Osteocyte (in vitro differentiated cells): ENCODE measurements around the gene CDK10. TPM values are rescaled to one million over a fixed set of nuclear protein-coding genes. Genes with fewer than 3 reads are reported as not detected.

ENCODE experiments used
- DNase-seq: peaks from one replicate; pipeline ENCODE4 v3.0.0; 2021; ENCODE audit warnings: mixed read lengths; ENCODE audit not compliant: unreplicated experiment; ENCODE audit errors: extremely low spot score
- H3K27ac Mint-ChIP-seq: one replicate; pipeline ENCODE4 v1.8.0; 2021; ENCODE audit warnings: mild to moderate bottlenecking, mixed read lengths; ENCODE audit not compliant: unreplicated experiment
- H3K27me3 Mint-ChIP-seq: one replicate; pipeline ENCODE4 v1.8.0; 2021; ENCODE audit warnings: mixed read lengths; ENCODE audit not compliant: unreplicated experiment
- H3K36me3 Mint-ChIP-seq: one replicate; pipeline ENCODE4 v1.8.0; 2021; ENCODE audit warnings: mixed read lengths; ENCODE audit not compliant: unreplicated experiment
- H3K4me1 Mint-ChIP-seq: one replicate; pipeline ENCODE4 v1.8.0; 2021; ENCODE audit warnings: mixed read lengths; ENCODE audit not compliant: unreplicated experiment
- H3K4me3 Mint-ChIP-seq: one replicate; pipeline ENCODE4 v1.8.0; 2021; ENCODE audit warnings: mild to moderate bottlenecking, moderate library complexity, mixed read lengths; ENCODE audit not compliant: unreplicated experiment
- H3K9me3 Mint-ChIP-seq: one replicate; pipeline ENCODE4 v1.8.0; 2021; ENCODE audit warnings: mixed read lengths; ENCODE audit not compliant: unreplicated experiment
- total RNA-seq: library from RNA; stranded (reverse); gene quantifications from 2 replicates; pipeline ENCODE4 v1.2.1, GENCODE V29; 2021
- TF ChIP-seq, protein P1 (sequence below): fragments of 200-600 bp; sonication (generic); IDR thresholded peaks from 2 replicates; pipeline ENCODE4 v1.5.0; 2021; ENCODE audit warnings: antibody characterized with exemption, mild to moderate bottlenecking, moderate library complexity

Gene CDK10
- total RNA-seq, 1 donor from 2014 or later, result 91.5 TPM

DNA sequence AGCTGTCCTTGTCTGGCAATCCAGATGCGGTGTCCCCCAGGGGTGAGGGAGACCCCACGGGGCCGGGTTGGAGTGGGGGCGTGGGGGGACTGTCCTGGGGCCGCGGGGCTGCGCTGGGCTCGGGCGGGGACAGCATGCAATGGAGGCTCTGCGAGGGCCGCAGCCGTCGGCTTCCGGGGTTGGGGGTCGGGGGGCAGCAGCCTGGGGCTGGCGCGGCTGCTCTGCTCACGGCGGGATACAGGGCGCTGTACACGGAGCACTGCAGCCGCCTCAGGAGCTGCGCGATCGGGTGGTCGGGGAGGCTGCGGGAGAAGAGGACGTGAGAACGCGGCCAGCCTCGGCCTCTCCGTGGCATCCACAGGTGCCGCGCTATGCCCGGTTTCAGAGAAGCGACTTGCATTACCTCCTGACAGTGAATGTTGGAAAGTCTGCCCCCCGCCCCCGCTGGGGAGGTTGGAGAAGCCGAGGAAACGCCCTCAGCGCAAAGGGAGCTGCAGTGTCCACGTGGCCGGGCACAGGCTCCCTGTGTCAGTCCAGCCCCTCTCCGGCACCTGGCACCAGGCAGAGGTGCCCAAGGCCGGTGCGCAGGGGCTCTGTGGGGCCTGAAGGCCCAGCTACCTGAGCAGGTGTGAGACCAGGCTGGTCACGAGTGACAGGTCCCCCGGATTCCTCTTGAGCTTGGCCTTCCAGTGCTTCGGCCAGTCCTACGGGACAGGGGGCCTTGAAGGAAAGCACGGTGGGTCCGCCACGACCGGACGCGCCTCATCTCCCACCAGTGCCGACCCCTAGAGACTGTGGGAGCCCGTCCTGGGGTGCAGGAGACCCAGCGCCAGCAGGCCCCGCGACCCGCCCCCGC lies 24.4 kb downstream of the CDK10 start:
- TF ChIP-seq, protein P1, sequence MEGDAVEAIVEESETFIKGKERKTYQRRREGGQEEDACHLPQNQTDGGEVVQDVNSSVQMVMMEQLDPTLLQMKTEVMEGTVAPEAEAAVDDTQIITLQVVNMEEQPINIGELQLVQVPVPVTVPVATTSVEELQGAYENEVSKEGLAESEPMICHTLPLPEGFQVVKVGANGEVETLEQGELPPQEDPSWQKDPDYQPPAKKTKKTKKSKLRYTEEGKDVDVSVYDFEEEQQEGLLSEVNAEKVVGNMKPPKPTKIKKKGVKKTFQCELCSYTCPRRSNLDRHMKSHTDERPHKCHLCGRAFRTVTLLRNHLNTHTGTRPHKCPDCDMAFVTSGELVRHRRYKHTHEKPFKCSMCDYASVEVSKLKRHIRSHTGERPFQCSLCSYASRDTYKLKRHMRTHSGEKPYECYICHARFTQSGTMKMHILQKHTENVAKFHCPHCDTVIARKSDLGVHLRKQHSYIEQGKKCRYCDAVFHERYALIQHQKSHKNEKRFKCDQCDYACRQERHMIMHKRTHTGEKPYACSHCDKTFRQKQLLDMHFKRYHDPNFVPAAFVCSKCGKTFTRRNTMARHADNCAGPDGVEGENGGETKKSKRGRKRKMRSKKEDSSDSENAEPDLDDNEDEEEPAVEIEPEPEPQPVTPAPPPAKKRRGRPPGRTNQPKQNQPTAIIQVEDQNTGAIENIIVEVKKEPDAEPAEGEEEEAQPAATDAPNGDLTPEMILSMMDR, result no peak

DNA sequence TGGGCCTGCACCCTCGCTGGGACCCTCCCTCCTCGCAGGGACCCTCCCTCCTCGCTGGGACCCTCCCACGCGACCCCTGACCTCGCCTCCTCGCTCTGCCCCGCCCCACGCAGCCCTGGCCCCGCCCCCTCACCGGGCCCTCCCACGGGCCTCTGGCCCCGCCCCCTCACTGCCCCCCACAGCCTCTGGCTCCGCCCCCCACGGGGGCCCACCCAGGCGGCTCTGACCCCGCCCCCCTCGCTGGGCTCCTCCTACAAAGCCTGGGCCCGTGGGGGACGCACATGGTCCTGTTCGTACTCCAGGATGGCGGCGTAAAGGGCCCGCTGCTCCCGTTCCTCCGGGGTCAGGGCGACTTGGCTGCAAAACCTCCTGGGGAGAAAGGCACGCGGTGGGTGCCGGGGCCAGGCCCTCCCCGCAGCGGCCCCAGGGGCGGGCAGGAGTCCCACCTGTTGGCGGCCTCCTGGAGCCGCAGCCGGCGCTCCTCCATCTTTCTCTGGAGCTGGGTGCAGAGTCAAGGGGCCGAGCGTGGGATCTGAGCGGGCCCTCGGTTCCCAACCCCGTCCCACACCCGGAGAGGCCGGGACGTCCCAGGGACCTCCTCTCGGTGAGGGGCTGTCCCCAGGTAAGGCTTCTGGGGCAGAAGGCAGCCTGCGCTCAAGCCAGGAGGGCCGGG lies 25.2 kb downstream of the CDK10 start:
- Mint-ChIP-seq H3K27me3 (no peaks in the 10 kb centered on the region), H3K9me3 (no peaks in the 10 kb centered on the region), H3K4me3 (no peak overlapping the region), H3K36me3 (peaks cover 3% of the 10 kb centered on the region), H3K27ac (no peak overlapping the region), H3K4me1 (no peaks in the 10 kb centered on the region)
- DNase-seq, result no peak
- TF ChIP-seq, protein P1, result no peak

More for the DNA sequence above, 24.4 kb downstream of the CDK10 start:
- Mint-ChIP-seq H3K9me3 (no peaks in the 10 kb centered on the region), H3K27ac (no peak overlapping the region), H3K4me1 (peaks cover 2% of the 10 kb centered on the region), H3K4me3 (no peak overlapping the region), H3K27me3 (no peaks in the 10 kb centered on the region), H3K36me3 (peaks cover 3% of the 10 kb centered on the region)
- DNase-seq, result no peak

- Mint-ChIP-seq H3K27ac (no peak overlapping the region), H3K36me3 (peaks cover 3% of the 10 kb centered on the region), H3K9me3 (no peaks in the 10 kb centered on the region), H3K4me3 (no peak overlapping the region), H3K27me3 (no peaks in the 10 kb centered on the region), H3K4me1 (no peaks in the 10 kb centered on the region)
- DNase-seq, result no peak
- TF ChIP-seq, protein P1, result no peak
Measured at GRCh38 chr16:89712274-89712781, 25.8 kb downstream of the CDK10 start.

DNA sequence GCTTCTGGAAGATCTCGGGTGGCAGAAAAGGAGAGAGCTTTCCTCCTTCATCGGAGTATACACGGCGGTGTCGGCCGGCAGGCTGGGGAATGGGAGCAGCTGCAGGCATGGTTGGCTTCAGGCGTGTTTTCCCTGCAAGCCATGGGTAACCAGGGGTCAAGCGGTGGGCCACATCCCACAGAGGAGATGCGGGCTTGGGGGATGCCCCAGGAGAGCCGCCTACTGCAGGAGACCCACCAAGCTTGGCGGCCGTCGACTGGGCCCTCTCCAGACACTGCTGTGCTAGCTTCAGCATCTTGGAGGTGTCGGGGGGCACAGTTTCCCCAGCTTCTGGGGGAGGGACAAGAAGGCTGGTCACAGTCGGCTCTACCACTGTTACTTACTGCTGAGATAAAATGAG lies 30.0 kb downstream of the CDK10 start:
- TF ChIP-seq, protein P1, result no peak
- H3K4me3 Mint-ChIP-seq, result no peak overlapping the region
- peaks cover 3% of the 10 kb centered on the region for H3K36me3 Mint-ChIP-seq
- H3K4me1 Mint-ChIP-seq, result peaks cover 11% of the 10 kb centered on the region
- no peaks in the 10 kb centered on the region for H3K9me3 Mint-ChIP-seq
- H3K27me3 Mint-ChIP-seq, result no peaks in the 10 kb centered on the region
- no peak for DNase-seq
- H3K27ac Mint-ChIP-seq, result no peak overlapping the region
